ENCODE data around the gene HAO2.
"Not testable (repeated sequence)": the region's sequence is repeated elsewhere in the genome, so short reads cannot be mapped to it uniquely, and the experiment has no call there.

DNA sequence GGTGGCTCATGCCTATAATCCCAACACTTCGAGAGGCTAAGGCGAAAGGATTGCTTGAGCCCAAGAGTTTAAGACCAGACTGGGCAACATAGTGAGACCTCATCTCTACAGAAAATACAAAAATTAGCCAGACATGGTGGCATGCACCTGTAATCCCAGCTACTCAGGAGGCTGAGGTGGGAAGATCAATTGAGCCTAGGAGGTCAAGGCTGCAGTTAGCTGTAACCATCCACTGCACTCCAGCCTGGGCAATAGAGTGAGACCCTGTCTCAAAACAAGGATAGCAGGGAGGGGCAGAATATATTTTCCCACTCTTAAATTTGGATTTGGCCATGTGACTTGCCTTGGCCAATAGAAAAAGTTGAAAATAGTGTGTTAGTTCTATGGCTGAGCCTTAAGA, 17.7 kb upstream of the HAO2 start:
- not testable (repeated sequence) for TF ChIP-seq CTCF, EP300 (IDR thresholded peaks at IDR 0.05)

Measured in ovary (tissue), 3 donors.